Activated CD4-positive, alpha-beta T cell treated with anti-CD3 and anti-CD28 coated beads, Interleukin-2, amount 50 U/mL, for 24 hours (primary cell): ENCODE results near the gene ZFPM1.

Experiments used
- DNase-seq, 2 donors: peaks; one replicate each; pipeline ENCODE4 v3.0.0-alpha.2; 2020; ENCODE audit warnings: low read depth in 1 of 2, low spot score in 1 of 2

ZFPM1 gene

GRCh38 chr16:88585927-88586581 lies 133.0 kb downstream of the ZFPM1 start:
- DNase-seq = no peak
